ENCODE data around the gene SAMD8.

The SAMD8 gene
- long read RNA-seq, donor 1, partial matches to known transcripts = 0 of 2 reads
- long read RNA-seq, donor 1, other reads (novel, unspliced or antisense) = 0 of 2 reads
- long read RNA-seq, donor 2, partial matches to known transcripts = 5 of 7 reads
- long read RNA-seq, donor 2, other reads (novel, unspliced or antisense) = 0 of 7 reads
- long read RNA-seq, donor 3 = 0 reads
- long read RNA-seq, donor 4, partial matches to known transcripts = 0 of 4 reads
- long read RNA-seq, donor 4, other reads (novel, unspliced or antisense) = 0 of 4 reads
- long read RNA-seq, donor 5 = 0 reads
- long read RNA-seq, donor 6, partial matches to known transcripts = 0 of 2 reads
- long read RNA-seq, donor 6, other reads (novel, unspliced or antisense) = 0 of 2 reads
- long read RNA-seq, donor 7, full-length matches to known transcripts = 1 of 1 reads
- long read RNA-seq, donor 7, partial matches to known transcripts = 0 of 1 reads
- long read RNA-seq, donor 7, other reads (novel, unspliced or antisense) = 0 of 1 reads
- long read RNA-seq, donor 8, partial matches to known transcripts = 0 of 1 reads
- long read RNA-seq, donor 8, other reads (novel, unspliced or antisense) = 0 of 1 reads

DNA sequence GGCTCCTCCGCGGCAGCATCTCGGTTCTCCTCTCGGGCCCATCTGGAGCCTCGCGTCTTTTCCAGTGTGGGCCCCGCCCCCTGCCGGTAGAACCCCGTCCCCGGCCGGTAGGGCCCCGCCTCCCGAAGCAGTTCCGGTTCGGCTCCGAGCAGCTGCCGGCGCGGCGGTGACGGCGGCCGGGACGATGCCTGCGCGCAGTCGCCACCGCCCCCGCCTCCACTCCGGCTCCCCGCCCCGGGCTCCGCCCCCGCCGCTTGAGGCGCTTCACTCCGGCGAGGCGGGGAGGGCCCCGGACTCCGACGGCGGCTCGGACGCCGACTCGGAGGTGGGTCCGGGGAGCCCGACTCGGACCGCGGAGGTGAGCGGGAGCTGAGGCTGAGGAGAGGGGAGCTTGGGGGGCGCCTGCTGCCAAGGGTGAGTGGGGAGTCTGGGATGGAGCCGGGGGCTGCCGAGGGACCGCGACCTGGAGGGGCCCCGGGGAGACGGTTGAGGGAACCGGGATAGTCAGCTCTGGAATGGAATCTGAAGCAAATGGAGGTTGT is at the start of gene SAMD8:
SAMD8 (plus strand) TSS at position 292 of the 542 bp plus-strand sequence. CDS start 38,873 bp downstream, outside the sequence.
- peak; percentile 85 for DNase-seq

DNA sequence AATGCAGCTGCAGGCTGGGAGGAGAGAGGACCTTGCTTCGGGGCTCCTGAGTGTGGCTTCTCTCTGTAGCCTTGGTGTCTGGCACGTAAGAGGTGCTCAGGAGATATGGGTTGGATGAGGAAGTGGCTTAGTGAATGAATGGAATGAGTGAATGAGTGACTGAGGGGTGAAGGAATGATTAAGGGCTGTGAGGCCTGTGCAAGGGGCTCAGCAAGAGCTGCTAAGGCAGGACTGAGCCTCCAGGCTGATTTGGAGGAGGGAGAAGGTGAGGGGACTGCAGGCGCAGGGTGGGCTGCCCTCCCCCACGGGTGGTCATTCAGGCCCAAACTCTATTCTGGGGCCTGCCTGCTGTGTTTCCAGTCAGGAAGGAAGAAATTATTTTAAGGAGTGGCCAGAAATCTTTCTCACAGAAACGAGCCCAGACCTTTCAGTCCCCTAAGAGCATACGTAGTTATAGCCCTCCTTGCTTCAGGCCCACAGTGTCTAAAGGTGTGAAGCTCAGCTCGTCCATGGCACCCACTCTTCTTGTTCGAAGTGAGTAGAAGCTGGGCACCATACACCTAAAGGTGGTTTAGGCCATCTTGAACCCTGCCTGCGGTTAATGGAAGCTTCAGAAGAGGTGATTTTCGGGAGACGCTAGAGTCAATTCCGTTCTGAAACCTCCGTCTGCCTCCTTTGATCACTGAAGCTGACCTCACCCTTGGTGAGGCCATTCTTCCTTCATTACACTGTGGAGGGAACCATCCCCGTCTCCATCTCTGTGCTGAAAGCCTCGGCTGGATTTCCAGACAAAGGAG is 49.5 kb upstream of the SAMD8 start:
- DNase-seq = no peak

DNA sequence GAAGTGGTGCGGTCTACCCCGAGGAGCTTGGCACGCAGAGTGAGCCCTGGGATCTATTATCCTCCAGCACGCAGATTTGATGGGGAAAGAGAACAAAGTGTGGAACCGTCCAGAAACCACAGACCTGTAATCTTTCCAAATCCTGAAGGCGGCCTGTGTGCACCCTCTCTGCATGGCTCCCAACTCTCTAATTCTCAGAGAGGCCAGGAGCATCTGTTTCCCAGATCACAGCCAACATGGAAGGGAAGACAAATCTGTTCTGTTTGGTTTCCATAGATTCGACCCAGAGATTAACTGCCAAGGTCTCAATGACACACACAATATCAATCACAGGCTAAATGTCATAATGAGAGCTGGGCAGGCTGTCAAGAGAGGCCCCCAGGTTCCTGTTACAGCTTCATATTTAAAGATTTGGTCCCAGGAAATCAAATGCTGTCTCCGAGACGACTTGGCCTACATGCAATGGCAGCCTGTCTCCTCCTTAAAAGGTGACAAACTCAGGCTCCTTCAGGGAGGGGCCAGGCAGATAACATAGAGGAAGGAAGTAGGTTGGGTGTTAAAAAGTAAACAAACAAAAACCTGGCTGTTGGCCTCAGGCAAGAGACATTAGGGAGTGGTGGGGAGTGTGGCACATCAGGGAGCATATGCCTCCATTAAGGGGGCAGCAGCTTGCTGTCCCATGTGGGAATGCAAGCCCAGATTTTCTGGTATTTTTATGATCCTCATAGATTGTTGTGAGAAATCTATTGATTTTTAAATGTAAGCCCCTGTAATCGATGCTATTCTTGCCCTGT is 48.8 kb upstream of the SAMD8 start:
- DNase-seq = no peak

DNA sequence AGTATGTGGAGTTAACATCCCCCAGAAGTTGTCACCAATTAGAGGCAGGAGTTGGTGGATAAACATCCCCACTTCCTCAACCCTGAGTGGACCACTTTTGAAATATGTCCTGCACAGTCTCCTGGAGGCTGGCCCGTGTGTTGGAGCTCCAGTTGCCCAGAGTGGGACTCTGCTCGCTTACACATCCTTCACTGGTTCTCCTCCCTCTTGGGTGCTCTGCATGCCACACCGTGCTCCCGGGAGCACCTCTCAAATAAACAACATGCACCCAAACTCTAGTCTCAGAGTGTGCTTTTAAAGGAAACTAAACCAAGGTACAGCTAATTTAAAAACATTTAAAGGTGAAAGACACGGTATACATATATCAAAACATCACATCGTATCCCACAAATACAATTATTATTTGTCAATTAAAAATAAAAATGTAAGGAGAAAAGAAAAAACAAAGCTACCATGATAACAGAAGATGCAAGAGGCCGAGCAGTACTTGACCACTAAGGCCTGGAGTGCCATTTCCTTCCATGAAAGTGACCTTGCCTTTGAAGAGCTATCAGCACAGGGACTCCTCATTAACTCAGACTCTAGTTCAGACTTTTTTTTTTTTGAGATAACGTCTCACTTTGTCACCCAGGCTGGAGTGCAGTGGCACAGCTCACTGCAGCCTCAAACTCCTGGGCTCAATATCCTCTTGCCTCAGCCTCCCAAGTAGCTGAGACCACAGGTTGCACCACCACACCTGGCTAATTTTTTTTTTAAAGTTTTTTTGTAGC is 47.8 kb upstream of the SAMD8 start:
- no peak for DNase-seq

DNA sequence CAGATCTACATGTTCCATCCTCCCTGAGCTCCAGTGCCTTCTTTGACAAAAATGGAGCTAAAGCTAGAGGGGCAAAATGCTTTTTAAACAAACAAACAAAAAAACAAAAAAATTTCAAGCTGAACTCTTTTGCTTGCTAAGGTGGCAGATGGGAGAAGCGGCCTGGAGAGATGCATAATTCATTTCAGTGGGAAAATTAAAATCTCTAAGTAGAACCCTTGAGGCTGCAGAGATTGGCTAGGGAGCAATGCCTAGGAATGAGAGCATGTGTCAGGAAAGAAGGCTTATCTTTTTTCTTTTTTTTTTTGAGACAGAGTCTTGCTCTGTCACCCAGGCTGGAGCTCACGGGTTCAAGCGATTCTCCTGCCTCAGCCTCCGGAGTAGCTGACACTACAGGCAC is 46.4 kb upstream of the SAMD8 start:
- no peak for DNase-seq

DNA sequence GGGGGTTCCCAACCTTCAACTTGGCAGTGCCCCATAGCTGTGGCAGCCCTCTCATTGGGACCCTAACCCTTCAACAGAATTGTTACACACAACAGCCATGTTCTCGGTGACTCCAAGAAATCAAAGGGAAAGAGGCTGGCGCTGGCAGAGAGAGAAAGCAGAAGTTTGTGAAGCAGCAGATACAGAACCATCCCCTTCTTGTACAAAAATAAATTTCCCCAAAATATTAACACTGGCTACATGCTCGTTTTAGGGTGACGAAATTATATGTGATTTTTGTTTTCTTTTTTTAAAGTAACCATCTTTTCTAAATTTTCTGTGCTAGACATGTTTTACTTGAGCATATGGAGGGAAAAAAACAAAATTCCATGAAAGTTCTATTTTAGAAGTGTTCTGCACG is 45.2 kb upstream of the SAMD8 start:
- no peak for DNase-seq

DNA sequence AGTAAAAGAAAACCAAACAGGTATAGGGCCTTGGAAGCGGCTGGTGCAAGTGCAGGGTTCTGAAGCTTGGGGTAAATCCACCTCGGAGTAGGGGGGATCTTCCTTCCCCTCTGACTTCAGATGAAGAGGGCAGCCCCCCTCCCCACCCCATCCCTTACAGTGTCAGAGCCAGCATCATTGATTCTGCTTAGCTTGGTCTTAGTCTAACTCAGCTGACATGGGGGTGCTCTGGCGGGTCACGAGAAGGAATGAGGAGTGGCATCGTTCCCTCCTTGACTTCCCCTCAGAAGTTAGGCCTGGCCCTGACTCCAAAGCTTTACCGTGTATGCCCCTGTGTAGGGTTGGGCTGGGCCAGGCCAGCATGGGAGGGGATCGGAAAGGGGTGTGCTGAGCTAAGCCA is 44.2 kb upstream of the SAMD8 start:
- no peak for DNase-seq

DNA sequence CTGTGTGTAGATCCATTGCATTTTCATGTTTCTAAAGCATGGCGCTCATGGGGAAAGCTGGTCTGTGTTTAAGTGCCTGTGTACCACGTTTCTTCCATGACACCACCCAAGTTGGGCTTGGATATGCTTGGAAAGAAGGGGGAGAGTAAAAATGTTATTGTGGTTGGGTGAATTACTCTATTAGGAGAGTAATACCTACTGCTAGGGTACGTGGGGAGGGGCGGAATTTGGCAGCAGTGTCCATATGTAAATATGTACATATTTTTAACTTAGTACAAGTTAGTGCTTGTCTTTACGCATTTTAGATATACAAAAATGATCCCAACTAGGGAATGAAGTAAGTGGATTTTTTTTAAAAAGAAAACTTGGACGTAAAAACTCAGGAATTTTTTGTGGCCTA is 42.9 kb upstream of the SAMD8 start:
- no peak for DNase-seq

DNA sequence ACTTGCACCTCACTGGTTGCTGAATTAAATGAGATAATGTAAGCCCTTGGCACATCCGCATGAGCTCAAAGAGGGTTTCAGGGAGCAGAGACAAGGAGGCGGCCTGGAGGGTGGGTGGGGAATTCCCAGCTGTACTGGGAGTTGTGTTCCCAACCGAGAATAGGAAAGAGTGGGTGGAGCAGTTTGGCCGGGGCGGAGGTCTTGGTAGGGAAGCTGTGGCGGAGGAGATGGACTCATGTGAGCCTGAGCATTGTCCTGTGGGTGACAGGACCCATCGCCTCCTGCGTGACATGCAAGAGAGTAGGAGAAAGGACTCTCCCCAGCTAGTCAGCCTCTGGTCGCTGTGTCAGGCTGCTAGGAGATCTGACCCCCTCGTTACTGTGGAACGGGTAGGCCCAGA is 41.0 kb upstream of the SAMD8 start:
- DNase-seq = no peak

DNA sequence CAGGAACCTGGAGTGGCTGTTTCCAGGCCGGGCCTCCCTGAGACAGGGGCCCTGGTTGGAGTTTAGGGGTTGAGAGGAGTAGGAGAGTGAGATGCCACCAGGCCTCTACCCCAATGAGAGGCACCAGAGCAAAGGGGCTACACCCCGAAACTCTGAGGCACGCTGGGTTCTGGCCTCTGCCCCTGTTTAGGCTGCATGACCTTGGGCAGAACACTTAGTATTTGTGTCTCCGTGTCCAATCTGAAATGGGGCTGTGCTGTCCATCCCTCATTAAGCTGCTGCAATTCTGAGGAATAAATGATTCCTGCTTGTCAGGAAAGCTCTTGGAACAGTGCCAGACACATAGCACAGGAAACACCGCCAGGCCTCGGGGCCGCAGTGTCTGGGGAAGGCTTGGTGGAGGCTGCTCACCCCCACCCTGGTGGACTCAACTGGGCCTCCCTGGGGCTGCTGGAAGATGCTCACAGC is 40.5 kb upstream of the SAMD8 start:
- DNase-seq = peak; percentile 15

DNA sequence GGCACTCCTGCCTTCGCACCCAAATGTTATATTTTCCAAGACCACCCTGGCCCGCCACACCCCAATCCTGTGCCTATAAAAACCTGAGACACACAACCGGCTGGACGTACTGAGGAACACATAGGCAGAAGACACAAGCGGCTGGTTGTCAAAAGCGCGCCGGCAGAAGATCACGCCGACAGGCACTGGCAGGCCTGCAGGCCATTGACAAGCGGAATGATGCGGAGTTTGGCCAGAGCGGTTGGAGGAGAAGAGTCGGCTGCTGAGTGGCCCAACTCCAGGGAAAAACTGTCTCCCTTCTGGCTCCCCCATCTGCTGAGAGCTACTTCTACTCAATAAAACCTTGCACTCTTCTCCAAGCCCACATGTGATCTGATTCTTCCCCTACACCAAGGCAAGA is 39.7 kb upstream of the SAMD8 start:
- DNase-seq = no peak

DNA sequence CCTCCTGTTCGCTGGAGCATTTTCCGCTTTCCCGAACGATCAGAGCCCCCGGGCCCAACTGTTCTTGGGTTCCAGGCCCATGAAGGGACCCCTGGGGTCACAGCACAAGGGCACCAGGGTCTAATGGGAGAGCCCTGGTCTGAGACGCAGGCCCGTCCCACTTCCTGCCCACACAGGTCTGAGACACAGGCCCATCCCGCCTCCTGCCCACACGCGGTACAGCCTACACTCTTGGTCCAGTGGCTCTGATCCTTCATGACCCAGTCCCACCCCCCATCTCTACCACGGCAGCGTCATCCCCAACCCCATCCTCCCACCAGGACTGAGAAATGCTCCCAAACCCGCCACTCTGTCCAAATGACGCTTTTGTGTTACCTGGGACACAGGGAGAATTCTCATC is 38.7 kb upstream of the SAMD8 start:
- DNase-seq = no peak

DNA sequence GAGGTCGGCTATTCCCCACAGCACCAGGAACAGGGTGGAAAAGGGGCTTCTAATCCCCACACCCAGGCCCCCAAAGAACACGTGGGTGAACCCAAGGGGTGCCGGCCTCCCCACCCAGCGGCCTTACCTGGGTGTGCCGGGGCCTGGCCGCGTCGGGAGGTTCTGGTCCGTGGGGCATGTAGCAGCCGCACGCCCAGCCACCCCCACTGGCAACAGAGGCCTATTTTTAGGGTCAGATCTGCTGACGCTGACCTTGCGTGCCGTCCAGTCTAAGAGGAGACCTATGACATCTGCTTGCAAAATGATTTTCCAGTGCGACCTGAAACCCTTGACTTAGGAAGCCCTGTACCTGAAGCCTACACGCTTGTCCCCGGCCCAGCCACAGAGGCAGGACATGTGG is 38.0 kb upstream of the SAMD8 start:
- no peak for DNase-seq

DNA sequence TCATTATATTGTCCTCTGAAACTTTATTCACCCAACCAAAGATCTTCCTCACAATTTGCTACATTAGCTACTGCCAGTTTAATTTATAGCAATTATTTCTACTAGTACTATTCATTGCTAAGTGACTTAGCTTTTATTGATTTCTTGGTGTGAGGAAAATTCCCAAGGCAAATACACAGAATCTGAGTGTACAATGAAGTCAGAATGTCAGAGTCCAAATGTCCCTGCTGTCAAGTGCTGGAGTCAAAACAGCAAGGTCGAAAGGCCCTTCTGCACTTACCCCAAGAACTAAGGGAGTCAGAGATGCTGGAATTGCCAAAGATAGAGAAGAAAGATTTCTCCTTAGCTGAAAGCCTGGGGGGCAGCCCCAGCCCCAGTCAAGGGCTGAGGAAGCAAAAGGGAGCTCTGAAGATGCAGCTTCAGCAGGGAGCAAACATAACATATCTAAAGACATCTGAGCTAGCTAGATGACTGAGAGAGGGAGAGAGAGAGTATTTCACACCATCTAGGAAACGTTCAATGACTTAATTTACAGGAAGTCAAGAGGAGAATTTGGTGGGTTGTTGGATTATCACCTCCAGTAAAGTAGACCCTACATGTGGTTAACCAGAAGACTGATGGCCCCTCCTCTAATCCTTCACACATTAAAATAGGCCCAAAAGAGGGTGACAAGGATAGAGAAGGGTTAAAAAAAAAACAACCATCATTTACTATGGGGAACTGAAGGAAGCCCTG is 36.6 kb upstream of the SAMD8 start:
- no peak for DNase-seq

DNA sequence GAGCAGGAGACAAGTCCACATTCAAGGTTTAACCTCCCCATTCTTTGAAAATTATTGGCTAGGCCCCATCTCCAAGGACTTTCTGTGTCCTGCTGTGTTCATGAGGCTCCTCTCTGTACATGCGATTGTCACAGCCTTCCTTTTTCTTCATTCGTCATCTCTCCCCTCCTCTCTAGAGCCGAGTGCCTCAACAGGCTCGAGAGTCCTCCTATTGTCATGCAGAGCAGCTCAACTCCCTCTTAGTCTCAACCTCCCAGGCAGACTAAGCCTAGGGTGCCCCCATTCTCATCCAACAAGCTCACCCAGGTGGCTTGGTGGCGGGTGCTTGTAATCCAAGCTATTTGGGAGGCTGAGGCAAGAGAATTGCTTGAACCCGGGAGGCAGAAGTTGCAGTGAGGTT is 35.1 kb upstream of the SAMD8 start:
- DNase-seq = no peak

DNA sequence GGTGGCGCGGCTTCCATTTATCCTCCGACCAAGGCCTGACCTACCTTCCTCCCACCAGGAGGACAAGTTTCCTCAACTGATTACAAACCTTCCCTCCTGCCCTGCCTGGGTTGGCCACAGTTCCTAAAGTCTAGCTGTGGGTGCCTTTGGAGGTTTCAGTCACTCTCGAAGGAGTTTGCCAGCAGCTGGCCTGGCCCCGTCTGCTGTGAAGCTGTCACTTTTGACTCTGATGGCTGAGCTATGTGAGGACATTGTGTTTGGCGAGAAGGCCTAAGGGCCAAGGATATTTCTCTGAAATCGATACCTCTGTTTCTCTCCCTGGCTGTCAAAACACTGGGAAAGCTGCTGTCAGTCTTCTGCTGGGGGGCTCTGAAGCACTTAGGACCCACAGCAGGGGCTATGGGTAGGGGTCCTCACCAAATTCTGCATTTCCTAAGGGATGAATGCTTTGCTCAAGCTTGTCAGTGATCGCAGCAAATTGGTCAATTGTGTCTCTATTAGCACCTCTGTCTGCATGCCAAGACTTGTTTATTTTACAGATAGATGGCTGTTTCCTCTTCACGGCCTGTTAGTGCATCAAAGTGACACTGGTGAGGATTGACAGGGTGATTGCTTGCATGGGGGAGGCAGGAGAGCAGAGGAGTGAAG is 31.9 kb upstream of the SAMD8 start:
- DNase-seq = no peak

DNA sequence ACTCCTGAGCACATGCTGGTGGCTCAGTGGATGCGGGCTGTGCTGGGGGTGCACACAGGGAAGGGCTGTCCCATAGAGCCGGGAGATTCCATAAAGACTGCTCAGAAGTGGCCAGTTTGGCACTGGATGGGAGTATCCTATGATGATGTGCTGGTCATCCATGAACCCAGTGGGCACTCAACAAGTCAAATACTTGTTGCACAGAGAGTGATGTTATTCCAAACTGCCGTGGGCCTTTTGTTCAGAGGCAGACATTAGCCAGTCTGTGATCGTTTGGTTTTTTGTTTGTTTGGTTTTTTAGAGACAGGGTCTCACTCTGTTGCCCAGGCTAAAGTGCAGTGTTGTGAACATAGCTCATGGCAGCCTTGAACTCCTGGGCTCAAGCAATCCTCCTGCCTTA is 30.9 kb upstream of the SAMD8 start:
- DNase-seq = no peak

DNA sequence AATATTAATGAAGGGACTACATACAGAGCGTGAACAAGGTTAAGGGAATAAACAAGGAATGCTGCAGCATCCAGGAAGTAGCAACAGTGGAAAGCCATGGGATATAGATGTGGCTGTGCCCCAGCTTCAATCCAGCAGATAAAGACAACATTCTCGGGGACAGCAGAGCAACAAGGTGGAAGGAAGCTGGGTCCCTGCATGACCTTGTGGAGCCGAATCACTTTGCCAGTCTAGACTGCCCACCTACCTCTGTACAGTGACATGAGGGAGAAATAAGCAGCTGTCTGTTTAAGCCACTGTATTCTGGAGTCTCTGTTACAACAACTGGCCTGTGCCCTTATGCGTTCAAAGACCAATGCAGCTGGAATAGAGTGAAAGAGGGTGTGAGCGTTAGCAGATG is 30.1 kb upstream of the SAMD8 start:
- no peak for DNase-seq

DNA sequence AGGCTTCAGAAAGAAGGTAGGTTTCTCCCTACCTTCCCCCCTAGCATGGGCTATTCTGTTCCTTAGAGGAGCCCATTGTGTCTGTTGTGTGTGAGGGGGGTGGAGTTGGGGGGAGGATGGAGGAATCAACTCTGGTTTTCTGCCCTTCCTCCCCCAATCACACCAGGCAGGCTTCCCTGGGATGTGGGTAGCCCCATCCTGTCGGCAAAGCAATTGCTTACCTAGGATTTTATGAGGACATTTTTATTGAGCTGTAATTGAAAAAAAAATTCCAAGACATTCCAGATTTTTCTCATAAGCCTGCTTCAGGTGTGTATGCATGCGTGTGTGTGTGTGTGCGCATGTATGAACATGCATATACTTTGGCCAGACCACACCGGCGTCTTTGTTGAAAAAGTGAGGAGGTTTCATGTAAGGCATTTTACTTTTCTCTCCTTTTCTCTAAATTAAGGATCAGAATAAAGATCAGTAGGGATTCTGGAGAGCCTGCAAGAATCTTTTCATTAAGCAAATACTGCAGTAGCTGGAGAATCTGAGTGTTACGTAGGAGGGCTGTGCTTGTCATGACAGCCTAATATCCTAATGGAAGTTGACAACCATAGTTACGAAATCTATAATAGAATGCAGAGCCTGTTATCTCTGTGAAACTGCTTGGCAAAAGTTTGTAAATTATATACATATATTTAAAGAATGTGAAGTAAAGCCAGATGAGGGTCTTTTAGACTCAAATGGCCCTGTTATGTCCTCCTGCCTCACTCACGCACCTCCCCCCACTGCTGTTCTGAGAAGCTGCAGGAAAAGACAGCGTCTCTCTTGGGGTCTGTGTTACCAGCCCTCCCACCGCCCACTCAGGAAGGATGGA is 27.3 kb upstream of the SAMD8 start:
- no peak for DNase-seq

Data from right kidney (tissue), 9 donors.